GM12872 (cell line): Measurements from ENCODE around the gene REEP3.

Experiments used
- CTCF ChIP-seq: IDR thresholded peaks from 3 replicates; pipeline ENCODE4 v1.5.1; 2011; ENCODE audit warnings: low read depth, mild to moderate bottlenecking, low read length, moderate library complexity; ENCODE audit not compliant: insufficient read depth

Gene REEP3

GRCh38 chr10:63582690-63583089 lies 61.5 kb downstream of the REEP3 start:
- TF ChIP-seq CTCF, result no peak

GRCh38 chr10:63583397-63583796 lies 62.2 kb downstream of the REEP3 start:
- TF ChIP-seq CTCF, result no peak

- TF ChIP-seq CTCF, result no peak
Measured at GRCh38 chr10:63583909-63584724, 62.9 kb downstream of the REEP3 start.

- TF ChIP-seq CTCF, result no peak
Measured at GRCh38 chr10:63584725-63585035, 63.5 kb downstream of the REEP3 start.

- TF ChIP-seq CTCF, result no peak
Measured at GRCh38 chr10:63585041-63585440, 63.8 kb downstream of the REEP3 start.

- TF ChIP-seq CTCF, result no peak
Measured at GRCh38 chr10:63586043-63586442, 64.8 kb downstream of the REEP3 start.

GRCh38 chr10:63587191-63587590 lies 66.0 kb downstream of the REEP3 start:
- no peak for TF ChIP-seq CTCF
